ENCODE measurements around the gene TLR4. TPM values are rescaled to one million over a fixed set of nuclear protein-coding genes. Genes with fewer than 3 reads are reported as not detected.
A peak's percentile ranks its signal among the peaks of the same experiment; 100 is the strongest.

Gene TLR4
- 24.2 TPM for polyA plus RNA-seq (2013, experiment 1 of 2)
- polyA plus RNA-seq (2013, experiment 2 of 2): 25.8 TPM

DNA sequence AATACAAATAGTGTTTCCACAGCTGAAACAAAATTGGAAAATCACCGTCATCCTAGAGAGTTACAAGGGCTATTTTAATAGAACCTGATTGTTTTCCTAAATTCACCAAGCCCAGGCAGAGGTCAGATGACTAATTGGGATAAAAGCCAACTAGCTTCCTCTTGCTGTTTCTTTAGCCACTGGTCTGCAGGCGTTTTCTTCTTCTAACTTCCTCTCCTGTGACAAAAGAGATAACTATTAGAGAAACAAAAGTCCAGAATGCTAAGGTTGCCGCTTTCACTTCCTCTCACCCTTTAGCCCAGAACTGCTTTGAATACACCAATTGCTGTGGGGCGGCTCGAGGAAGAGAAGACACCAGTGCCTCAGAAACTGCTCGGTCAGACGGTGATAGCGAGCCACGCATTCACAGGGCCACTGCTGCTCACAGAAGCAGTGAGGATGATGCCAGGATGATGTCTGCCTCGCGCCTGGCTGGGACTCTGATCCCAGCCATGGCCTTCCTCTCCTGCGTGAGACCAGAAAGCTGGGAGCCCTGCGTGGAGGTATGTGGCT is at the start of gene TLR4:
TLR4 (plus strand) TSS at position 380 of the 552 bp plus-strand sequence; CDS start at position 450, 70 bp downstream.
- H3K9me3 ChIP-seq (ENCODE audit: control insufficient read depth, low read length): no peaks in the 10 kb centered on the region
- peak within 1 kb of the TSS; percentile 46 for H3K4me3 ChIP-seq (ENCODE audit: extremely low read depth, insufficient read depth, low read length, poor library complexity, severe bottlenecking)
- peak within 1 kb of the TSS; percentile 87 for H3K27ac ChIP-seq (ENCODE audit: low read depth, low read length, severe bottlenecking)
- H3K36me3 ChIP-seq (ENCODE audit: control insufficient read depth, insufficient read depth, low read length): peaks cover 13% of the 10 kb centered on the region
- 49 to 64% methylated on average over 2 to 6 of the region's 13 CpGs for WGBS, 2 experiments (ENCODE audit: insufficient coverage in 2 of 2)
- H3K4me1 ChIP-seq (ENCODE audit: control insufficient read depth, insufficient read depth, low read length, poor library complexity, severe bottlenecking): peaks cover 17% of the 10 kb centered on the region

DNA sequence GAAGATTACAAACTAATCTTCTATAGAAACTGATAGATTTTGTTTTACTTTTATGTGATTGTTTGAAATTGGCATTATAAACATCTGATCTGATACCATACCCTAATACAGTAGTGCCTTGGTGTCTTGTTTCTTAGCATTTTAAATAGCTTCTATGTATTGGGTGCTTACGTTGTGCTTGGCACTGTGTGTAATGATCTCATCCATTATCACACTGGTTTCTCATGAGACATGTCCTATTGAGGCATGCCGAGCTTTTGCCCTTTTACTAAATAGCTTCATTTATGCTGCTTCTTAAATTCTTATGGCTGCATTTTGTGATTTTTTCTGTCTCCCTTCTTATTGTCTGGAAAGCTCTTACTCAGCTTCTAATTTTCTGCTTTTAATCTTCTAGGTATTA is 48.2 kb upstream of the TLR4 start:
- Histone ChIP-seq H3K9me3 (ENCODE audit: control insufficient read depth, low read length) (no peaks in the 10 kb centered on the region), H3K36me3 (ENCODE audit: control insufficient read depth, insufficient read depth, low read length) (no peaks in the 10 kb centered on the region), H3K4me1 (ENCODE audit: control insufficient read depth, insufficient read depth, low read length, poor library complexity, severe bottlenecking) (no peaks in the 10 kb centered on the region), H3K27ac (ENCODE audit: low read depth, low read length, severe bottlenecking) (no peak overlapping the region), H3K4me3 (ENCODE audit: extremely low read depth, insufficient read depth, low read length, poor library complexity, severe bottlenecking) (no peak overlapping the region)
- whole genome bisulfite sequencing, 2 experiments (ENCODE audit: insufficient coverage in 2 of 2): no CpG with 5 or more reads among the region's 2 CpGs

DNA sequence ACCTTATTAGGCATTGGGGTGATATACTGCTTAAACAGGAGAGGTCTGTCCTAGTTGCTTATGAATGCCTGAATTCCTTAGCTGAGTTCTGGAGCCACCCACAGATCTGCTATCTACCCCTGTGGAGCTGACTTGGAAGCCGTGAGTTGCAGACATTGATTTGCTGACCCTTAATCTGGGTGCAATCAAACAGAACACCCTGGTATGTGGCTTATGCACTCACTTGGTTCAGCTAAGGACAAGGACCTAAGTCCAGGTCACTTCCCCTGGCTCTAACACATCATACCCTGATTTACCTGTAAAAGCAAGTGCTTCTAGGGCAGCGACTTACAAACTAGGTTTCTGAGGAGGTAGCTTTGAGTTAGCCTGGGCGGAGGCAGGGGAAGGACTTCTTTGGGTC is 41.6 kb upstream of the TLR4 start:
- H3K9me3 ChIP-seq (ENCODE audit: control insufficient read depth, low read length): no peaks in the 10 kb centered on the region
- H3K4me1 ChIP-seq (ENCODE audit: control insufficient read depth, insufficient read depth, low read length, poor library complexity, severe bottlenecking): no peaks in the 10 kb centered on the region
- WGBS, 2 experiments (ENCODE audit: insufficient coverage in 2 of 2): 88 to 100% methylated on average over 1 of the region's 3 CpGs
- H3K36me3 ChIP-seq (ENCODE audit: control insufficient read depth, insufficient read depth, low read length): no peaks in the 10 kb centered on the region
- H3K27ac ChIP-seq (ENCODE audit: low read depth, low read length, severe bottlenecking): no peak overlapping the region
- H3K4me3 ChIP-seq (ENCODE audit: extremely low read depth, insufficient read depth, low read length, poor library complexity, severe bottlenecking): no peak overlapping the region

DNA sequence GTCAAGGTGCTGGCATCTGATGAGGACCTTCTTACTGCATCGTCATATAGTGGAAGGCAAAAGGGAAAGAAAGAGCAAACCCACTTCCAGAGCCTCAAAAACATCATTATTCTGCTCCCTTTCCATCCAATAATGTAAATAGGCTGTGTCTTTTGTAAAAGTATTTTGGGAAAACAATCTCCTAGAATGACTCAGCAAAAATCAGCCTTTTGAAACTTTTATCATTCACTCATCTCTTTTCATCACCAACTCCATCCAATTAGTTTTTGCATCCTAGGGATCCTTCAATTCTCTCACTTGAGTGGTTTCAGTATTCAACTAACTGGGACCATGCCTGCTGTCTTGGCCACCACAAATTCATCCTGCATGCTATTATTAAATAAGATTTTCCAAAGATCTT is 39.8 kb upstream of the TLR4 start:
- Histone ChIP-seq H3K36me3 (ENCODE audit: control insufficient read depth, insufficient read depth, low read length) (no peaks in the 10 kb centered on the region), H3K4me1 (ENCODE audit: control insufficient read depth, insufficient read depth, low read length, poor library complexity, severe bottlenecking) (no peaks in the 10 kb centered on the region), H3K4me3 (ENCODE audit: extremely low read depth, insufficient read depth, low read length, poor library complexity, severe bottlenecking) (no peak overlapping the region), H3K9me3 (ENCODE audit: control insufficient read depth, low read length) (no peaks in the 10 kb centered on the region), H3K27ac (ENCODE audit: low read depth, low read length, severe bottlenecking) (no peak overlapping the region)
- no CpG with 5 or more reads among the region's 1 CpG for WGBS, 2 experiments (ENCODE audit: insufficient coverage in 2 of 2)

DNA sequence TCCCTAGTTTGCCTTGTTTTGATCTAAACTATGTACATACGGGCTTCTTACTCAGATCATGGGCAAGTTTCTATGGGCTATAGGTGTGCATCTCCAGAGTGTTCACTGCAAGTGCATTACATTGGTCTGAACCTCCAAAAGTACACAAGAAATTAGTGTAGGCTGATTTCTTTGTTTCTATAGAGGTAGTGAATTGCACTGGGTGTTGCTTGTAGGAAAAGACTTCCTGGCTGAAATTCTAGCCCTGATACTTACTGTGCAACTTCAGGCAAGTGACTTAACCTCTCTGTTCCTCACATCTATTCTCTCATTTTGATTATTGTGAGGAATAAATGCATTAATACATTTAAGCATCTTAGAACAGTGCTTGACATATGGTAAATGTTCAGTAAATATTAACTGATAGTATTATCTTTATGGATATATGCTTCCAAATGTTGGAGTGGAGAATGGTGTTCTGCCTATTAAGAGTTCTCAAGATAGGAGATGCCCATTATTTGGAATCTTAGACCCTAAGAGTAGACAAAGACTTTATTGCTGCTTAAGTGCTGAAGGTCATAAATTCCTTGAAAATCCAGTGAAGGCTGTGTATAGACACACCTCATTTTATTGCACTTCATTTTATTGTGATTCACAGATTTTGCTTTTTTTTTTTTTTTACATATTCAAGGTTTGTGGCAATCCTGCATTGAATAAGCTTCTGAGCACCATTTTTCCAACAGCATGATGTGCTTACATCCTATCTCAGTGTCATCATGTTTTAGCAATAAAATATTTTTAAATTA is 38.4 kb upstream of the TLR4 start:
- H3K27ac ChIP-seq (ENCODE audit: low read depth, low read length, severe bottlenecking): no peak overlapping the region
- no peaks in the 10 kb centered on the region for H3K9me3 ChIP-seq (ENCODE audit: control insufficient read depth, low read length)
- no peak overlapping the region for H3K4me3 ChIP-seq (ENCODE audit: extremely low read depth, insufficient read depth, low read length, poor library complexity, severe bottlenecking)
- no peaks in the 10 kb centered on the region for H3K4me1 ChIP-seq (ENCODE audit: control insufficient read depth, insufficient read depth, low read length, poor library complexity, severe bottlenecking)
- WGBS, 2 experiments (ENCODE audit: insufficient coverage in 2 of 2): no CpG with 5 or more reads among the region's 1 CpG
- H3K36me3 ChIP-seq (ENCODE audit: control insufficient read depth, insufficient read depth, low read length): no peaks in the 10 kb centered on the region

DNA sequence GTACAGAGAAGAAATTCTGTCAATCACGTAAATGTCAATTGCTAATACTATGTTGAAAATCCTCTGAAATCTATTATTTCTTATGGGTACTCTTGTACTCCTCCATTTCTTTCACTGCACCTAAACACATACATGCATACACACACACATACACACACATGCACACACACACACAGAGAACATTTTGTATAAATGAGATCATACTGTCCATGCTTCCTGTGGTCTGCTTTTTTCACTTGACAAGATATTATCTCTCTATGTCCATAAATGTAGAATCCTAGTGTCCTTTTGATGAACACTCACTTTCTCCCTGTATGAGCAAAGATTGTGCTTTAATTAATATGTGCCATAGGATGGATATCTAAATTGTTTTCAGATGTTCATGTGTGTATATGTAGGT is 32.7 kb upstream of the TLR4 start:
- Histone ChIP-seq H3K36me3 (ENCODE audit: control insufficient read depth, insufficient read depth, low read length) (no peaks in the 10 kb centered on the region), H3K4me3 (ENCODE audit: extremely low read depth, insufficient read depth, low read length, poor library complexity, severe bottlenecking) (no peak overlapping the region), H3K4me1 (ENCODE audit: control insufficient read depth, insufficient read depth, low read length, poor library complexity, severe bottlenecking) (peaks cover 5% of the 10 kb centered on the region), H3K27ac (ENCODE audit: low read depth, low read length, severe bottlenecking) (no peak overlapping the region), H3K9me3 (ENCODE audit: control insufficient read depth, low read length) (no peaks in the 10 kb centered on the region)
- no CpG with 5 or more reads among the region's 1 CpG for WGBS, 2 experiments (ENCODE audit: insufficient coverage in 2 of 2)

DNA sequence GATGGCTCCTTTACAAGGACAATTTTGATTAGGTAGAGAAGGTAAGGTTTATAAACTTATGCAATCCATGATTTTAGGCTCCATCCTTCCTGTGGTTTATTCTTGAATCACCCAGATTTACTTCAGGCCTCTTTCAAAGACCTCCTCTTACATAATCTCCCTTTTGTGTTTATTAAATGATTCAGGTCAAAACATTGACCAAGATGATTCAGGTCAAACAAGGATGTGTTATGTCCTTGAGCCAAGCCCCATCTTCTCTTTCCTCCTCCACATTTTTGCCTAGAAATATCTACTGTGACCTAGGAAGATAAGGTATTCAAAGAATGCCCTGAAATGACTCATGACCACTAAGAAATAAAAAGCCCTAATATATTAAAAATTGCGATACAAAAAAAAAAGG is 31.8 kb upstream of the TLR4 start:
- H3K4me3 ChIP-seq (ENCODE audit: extremely low read depth, insufficient read depth, low read length, poor library complexity, severe bottlenecking): no peak overlapping the region
- H3K9me3 ChIP-seq (ENCODE audit: control insufficient read depth, low read length): no peaks in the 10 kb centered on the region
- whole genome bisulfite sequencing, 2 experiments (ENCODE audit: insufficient coverage in 2 of 2): no CpG with 5 or more reads among the region's 1 CpG

DNA sequence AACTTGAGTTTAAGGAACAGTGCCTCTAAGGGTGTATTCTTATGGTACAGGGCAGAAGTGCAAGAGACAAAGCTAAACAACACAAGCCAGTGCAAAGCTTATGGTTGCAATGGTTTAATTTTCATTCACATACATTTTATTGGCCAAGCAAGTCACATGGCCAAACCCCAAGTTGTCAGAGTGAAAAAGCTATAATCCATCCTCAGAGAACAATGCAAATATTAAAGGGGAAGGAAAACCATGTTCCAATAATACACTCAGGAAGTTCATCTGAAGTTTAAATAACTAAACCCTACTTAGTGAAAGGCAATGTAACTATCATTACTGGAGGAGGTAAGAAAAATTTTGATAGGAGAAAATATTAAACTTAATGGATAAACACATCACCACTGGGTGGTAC is 26.6 kb upstream of the TLR4 start:
- no peaks in the 10 kb centered on the region for H3K9me3 ChIP-seq (ENCODE audit: control insufficient read depth, low read length)
- no peak overlapping the region for H3K27ac ChIP-seq (ENCODE audit: low read depth, low read length, severe bottlenecking)
- no peaks in the 10 kb centered on the region for H3K4me1 ChIP-seq (ENCODE audit: control insufficient read depth, insufficient read depth, low read length, poor library complexity, severe bottlenecking)

More for the DNA sequence above, 31.8 kb upstream of the TLR4 start:
- Histone ChIP-seq H3K36me3 (ENCODE audit: control insufficient read depth, insufficient read depth, low read length) (no peaks in the 10 kb centered on the region), H3K27ac (ENCODE audit: low read depth, low read length, severe bottlenecking) (no peak overlapping the region), H3K4me1 (ENCODE audit: control insufficient read depth, insufficient read depth, low read length, poor library complexity, severe bottlenecking) (peaks cover 5% of the 10 kb centered on the region)

DNA sequence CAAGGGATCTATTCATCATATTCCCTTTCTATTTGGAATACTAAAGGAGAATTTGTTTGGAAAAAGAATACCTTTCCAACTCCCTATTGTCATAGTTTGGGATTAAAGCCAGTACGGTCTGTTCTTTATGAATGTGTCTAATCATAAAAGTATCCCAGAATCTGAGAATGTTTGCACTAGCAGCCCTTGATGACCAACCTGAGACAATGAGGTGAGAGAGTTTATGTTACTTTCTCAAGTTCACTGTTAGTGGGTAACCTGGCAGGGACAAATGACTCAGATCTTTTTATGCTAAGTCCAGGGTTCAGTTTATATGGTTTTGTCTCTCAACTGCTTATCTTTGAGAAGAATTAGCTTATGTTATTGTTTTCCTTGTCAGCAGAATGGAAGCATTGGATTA is 25.3 kb upstream of the TLR4 start:
- H3K4me3 ChIP-seq (ENCODE audit: extremely low read depth, insufficient read depth, low read length, poor library complexity, severe bottlenecking): no peak overlapping the region
- H3K9me3 ChIP-seq (ENCODE audit: control insufficient read depth, low read length): no peaks in the 10 kb centered on the region
- 80% methylated on average over 1 of the region's 1 CpG; no CpG with 5 or more reads in 1 of the 2 experiments for WGBS, 2 experiments (ENCODE audit: insufficient coverage in 2 of 2)
- no peaks in the 10 kb centered on the region for H3K4me1 ChIP-seq (ENCODE audit: control insufficient read depth, insufficient read depth, low read length, poor library complexity, severe bottlenecking)
- no peaks in the 10 kb centered on the region for H3K36me3 ChIP-seq (ENCODE audit: control insufficient read depth, insufficient read depth, low read length)
- H3K27ac ChIP-seq (ENCODE audit: low read depth, low read length, severe bottlenecking): no peak overlapping the region

More for the DNA sequence above, 26.6 kb upstream of the TLR4 start:
- H3K4me3 ChIP-seq (ENCODE audit: extremely low read depth, insufficient read depth, low read length, poor library complexity, severe bottlenecking): no peak overlapping the region
- H3K36me3 ChIP-seq (ENCODE audit: control insufficient read depth, insufficient read depth, low read length): no peaks in the 10 kb centered on the region

DNA sequence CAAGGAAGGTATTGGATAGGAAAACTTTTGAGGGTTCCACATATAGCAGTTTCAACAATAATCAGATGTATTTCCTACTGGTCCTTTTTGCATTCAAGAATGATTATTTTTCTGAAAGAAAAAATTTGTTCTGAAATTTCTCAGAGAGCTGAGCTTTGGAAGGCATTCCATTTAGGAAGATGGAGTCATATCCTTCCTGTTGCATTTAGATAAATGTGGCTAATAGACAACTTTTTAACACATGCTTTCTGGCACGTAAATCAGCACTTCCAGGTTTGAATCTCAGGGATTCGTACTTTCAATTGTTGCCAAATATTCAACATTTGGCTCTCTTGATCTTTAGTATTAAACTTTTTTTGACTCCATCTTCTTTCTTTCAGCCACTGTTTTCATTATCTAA is 24.8 kb upstream of the TLR4 start:
- WGBS, 2 experiments (ENCODE audit: insufficient coverage in 2 of 2): 80% methylated on average over 2 of the region's 2 CpGs; no CpG with 5 or more reads in 1 of the 2 experiments
- no peak overlapping the region for H3K27ac ChIP-seq (ENCODE audit: low read depth, low read length, severe bottlenecking)
- no peaks in the 10 kb centered on the region for H3K36me3 ChIP-seq (ENCODE audit: control insufficient read depth, insufficient read depth, low read length)
- no peaks in the 10 kb centered on the region for H3K4me1 ChIP-seq (ENCODE audit: control insufficient read depth, insufficient read depth, low read length, poor library complexity, severe bottlenecking)
- H3K4me3 ChIP-seq (ENCODE audit: extremely low read depth, insufficient read depth, low read length, poor library complexity, severe bottlenecking): no peak overlapping the region
- no peaks in the 10 kb centered on the region for H3K9me3 ChIP-seq (ENCODE audit: control insufficient read depth, low read length)

DNA sequence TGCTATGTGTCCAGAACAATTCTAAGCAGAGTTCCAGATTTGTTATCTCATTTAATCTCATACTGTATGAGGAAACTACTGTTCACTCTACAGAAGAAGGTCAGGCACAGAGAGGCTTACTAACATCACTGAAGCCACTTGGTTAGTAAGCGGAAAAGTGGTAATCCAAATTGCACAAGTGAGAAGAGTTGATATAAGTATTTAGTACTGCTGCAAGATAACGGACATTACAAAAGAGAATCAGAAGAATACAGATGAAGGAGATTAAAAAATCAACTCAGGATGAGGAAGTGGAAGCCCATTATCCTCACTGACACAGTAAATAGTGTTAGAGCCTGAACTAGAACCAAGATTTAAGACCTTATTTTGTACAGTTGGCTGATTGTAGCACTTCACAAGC is 22.3 kb upstream of the TLR4 start:
- Histone ChIP-seq H3K9me3 (ENCODE audit: control insufficient read depth, low read length) (no peaks in the 10 kb centered on the region), H3K27ac (ENCODE audit: low read depth, low read length, severe bottlenecking) (no peak overlapping the region), H3K36me3 (ENCODE audit: control insufficient read depth, insufficient read depth, low read length) (no peaks in the 10 kb centered on the region), H3K4me1 (ENCODE audit: control insufficient read depth, insufficient read depth, low read length, poor library complexity, severe bottlenecking) (no peaks in the 10 kb centered on the region), H3K4me3 (ENCODE audit: extremely low read depth, insufficient read depth, low read length, poor library complexity, severe bottlenecking) (no peak overlapping the region)
- 93 to 100% methylated on average over 1 to 2 of the region's 2 CpGs for WGBS, 2 experiments (ENCODE audit: insufficient coverage in 2 of 2)

Measured in mesodermal cell (in vitro differentiated cells).